Adrenal gland (tissue), 5 donors: ENCODE measurements around the gene DRC7.

Source experiments
- POLR2A ChIP-seq, 2 donors: fragments of 450-650 bp; IDR thresholded peaks; one replicate each; pipeline ENCODE4 v1.6.1; 2017; ENCODE audit warnings: antibody characterized with exemption in 2 of 2, mild to moderate bottlenecking in 2 of 2, moderate library complexity in 1 of 2
- TF ChIP-seq, protein P1 (sequence below), 6 experiments: fragments of 450-650 bp in 4 of 6; fragments of 200-600 bp in 2 of 6; sonication (generic) in 1 of 6; IDR thresholded peaks; 1 replicate in 5 of 6; 2 replicates in 1 of 6; pipeline versions ENCODE4 v1.5.1 to v1.8.0; 2016 to 2021; ENCODE audit warnings: antibody characterized with exemption in 6 of 6, mild to moderate bottlenecking in 2 of 6, moderate library complexity in 1 of 6
- donor health status: DM: no; HTN: no; CAD: no.

DNA sequence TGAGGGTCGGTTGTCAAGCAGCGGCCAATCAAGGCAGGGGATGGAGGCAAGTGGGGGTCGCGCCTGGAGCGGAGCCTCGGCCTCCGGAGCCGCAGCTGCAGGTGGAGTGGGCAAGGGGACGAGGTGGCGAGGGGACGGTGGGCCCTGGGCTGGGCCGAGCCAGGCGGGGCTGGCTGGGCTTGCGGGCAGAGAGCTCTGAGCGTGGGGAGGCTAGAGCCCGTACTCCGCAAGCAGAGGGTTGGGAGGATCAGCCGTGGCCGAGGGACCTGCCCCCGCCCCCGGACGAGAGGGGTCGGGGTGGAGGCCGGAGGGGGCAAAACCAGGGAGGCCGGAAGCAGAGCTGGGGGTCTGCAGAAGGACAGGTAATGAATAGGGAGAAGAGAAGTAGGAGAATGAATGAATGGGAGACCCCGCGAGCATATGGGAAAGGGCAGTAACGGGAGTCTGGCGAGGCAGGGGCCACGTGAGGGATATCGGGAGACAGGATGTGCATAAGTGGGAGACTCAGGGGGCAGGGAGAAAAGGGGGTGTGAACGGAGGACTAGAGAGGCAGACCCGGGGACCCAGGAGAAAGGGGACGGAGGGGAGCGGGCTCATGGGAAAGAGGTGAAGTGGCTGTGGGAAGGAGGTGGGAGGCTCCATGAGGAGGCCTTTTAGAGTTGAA, 41.3 kb downstream of the DRC7 start, which contains the start of gene KATNB1:
- no peak for TF ChIP-seq POLR2A (IDR thresholded peaks at IDR 0.05)
- TF ChIP-seq, protein P1, sequence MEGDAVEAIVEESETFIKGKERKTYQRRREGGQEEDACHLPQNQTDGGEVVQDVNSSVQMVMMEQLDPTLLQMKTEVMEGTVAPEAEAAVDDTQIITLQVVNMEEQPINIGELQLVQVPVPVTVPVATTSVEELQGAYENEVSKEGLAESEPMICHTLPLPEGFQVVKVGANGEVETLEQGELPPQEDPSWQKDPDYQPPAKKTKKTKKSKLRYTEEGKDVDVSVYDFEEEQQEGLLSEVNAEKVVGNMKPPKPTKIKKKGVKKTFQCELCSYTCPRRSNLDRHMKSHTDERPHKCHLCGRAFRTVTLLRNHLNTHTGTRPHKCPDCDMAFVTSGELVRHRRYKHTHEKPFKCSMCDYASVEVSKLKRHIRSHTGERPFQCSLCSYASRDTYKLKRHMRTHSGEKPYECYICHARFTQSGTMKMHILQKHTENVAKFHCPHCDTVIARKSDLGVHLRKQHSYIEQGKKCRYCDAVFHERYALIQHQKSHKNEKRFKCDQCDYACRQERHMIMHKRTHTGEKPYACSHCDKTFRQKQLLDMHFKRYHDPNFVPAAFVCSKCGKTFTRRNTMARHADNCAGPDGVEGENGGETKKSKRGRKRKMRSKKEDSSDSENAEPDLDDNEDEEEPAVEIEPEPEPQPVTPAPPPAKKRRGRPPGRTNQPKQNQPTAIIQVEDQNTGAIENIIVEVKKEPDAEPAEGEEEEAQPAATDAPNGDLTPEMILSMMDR (IDR thresholded peaks at IDR 0.05) = no peak
